IMR-90 (cell line): ENCODE measurements around the gene TCF4. TPM values are rescaled to one million over a fixed set of nuclear protein-coding genes. Genes with fewer than 3 reads are reported as not detected.

Experiments used
- ATAC-seq: fragments of 200-7000 bp; cut with Tn5 transposase; 2 replicates; pipeline ENCODE4 v1.9.1; 2020; ENCODE audit warnings: low read depth, mild to moderate bottlenecking, moderate library complexity
- BruUV-seq: library from RNA; stranded (reverse); fragments of 400-500 nt; replicated peaks from 2 replicates; lab custom pipeline; 2021; lab: Mats Ljungman, UMichigan
- CTCF ChIA-PET: fragments of 300-600 bp; formaldehyde crosslinking; extraction: SDS; loops from one replicate; lab custom pipeline; 2021; ENCODE audit warnings: antibody characterized with exemption; lab: Yijun Ruan, JAX
- POLR2A ChIA-PET: fragments of 300-600 bp; sonication (Branson Sonifier 250); formaldehyde crosslinking; loops from one replicate; lab custom pipeline; 2022; ENCODE audit warnings: antibody characterized with exemption; ENCODE audit not compliant: unreplicated experiment; lab: Charles Lee
- DNase-seq: peaks from one replicate; pipeline ENCODE4 v3.0.0; 2013
- H2AFZ ChIP-seq: replicated peaks from 2 replicates; pipeline ENCODE3; 2013; ENCODE audit warnings: low read length, mild to moderate bottlenecking; ENCODE audit not compliant: poor library complexity
- H2AK5ac ChIP-seq: 2 replicates; pipeline ENCODE4 v1.6.1; 2013; ENCODE audit warnings: low read depth, low read length, inconsistent platforms
- H2AK9ac ChIP-seq: replicated peaks from 2 replicates; pipeline ENCODE3; 2013; ENCODE audit warnings: mild to moderate bottlenecking, low read depth, low read length, moderate library complexity; ENCODE audit not compliant: poor library complexity
- H2BK120ac ChIP-seq: 2 replicates; pipeline ENCODE4 v1.6.1; 2013; ENCODE audit warnings: low read depth, low read length, inconsistent platforms
- H2BK15ac ChIP-seq: 3 replicates; pipeline ENCODE4 v1.6.1; 2013; ENCODE audit warnings: low read depth, low read length, inconsistent platforms
- H2BK20ac ChIP-seq: 2 replicates; pipeline ENCODE4 v1.6.1; 2013; ENCODE audit warnings: low read depth, mild to moderate bottlenecking, inconsistent platforms, low read length, moderate library complexity
- H2BK5ac ChIP-seq: 2 replicates; pipeline ENCODE4 v1.6.1; 2013; ENCODE audit warnings: mild to moderate bottlenecking, low read depth, low read length, inconsistent platforms; ENCODE audit not compliant: poor library complexity, severe bottlenecking
- H3K14ac ChIP-seq: replicated peaks from 2 replicates; pipeline ENCODE4 v1.6.1; 2013; ENCODE audit warnings: low read depth, low read length, inconsistent platforms
- H3K18ac ChIP-seq: 2 replicates; pipeline ENCODE4 v1.6.1; 2013; ENCODE audit warnings: low read depth, low read length, control low read depth
- H3K23ac ChIP-seq: 2 replicates; pipeline ENCODE4 v1.6.1; 2013; ENCODE audit warnings: low read depth, low read length, inconsistent platforms
- H3K27ac ChIP-seq: 2 replicates; pipeline ENCODE4 v1.5.1; 2013; ENCODE audit warnings: mild to moderate bottlenecking, control low read depth, low read length; ENCODE audit not compliant: insufficient read depth
- H3K27me3 ChIP-seq: 2 replicates; pipeline ENCODE4 v1.6.1; 2013; ENCODE audit warnings: low read length; ENCODE audit not compliant: control insufficient read depth, insufficient read depth
- H3K36me3 ChIP-seq: 2 replicates; pipeline ENCODE4 v1.6.1; 2013; ENCODE audit warnings: low read length, mixed read lengths; ENCODE audit not compliant: control insufficient read depth, insufficient read depth
- H3K4ac ChIP-seq: 2 replicates; pipeline ENCODE4 v1.6.1; 2013; ENCODE audit warnings: low read depth, low read length, inconsistent platforms
- H3K4me1 ChIP-seq: 2 replicates; pipeline ENCODE4 v1.6.1; 2013; ENCODE audit warnings: low read length, mixed read lengths; ENCODE audit not compliant: control insufficient read depth, insufficient read depth
- H3K4me2 ChIP-seq: 2 replicates; pipeline ENCODE4 v1.6.1; 2013; ENCODE audit warnings: low read depth, mild to moderate bottlenecking, control low read depth, low read length, moderate library complexity
- H3K4me3 ChIP-seq: 2 replicates; pipeline ENCODE4 v1.5.1; 2013; ENCODE audit warnings: low read depth, mild to moderate bottlenecking, control low read depth, low read length, moderate library complexity; ENCODE audit not compliant: insufficient read depth
- H3K56ac ChIP-seq: 2 replicates; pipeline ENCODE4 v1.6.1; 2013; ENCODE audit warnings: low read length, inconsistent platforms; ENCODE audit not compliant: insufficient read depth; ENCODE audit errors: extremely low read depth
- H3K79me1 ChIP-seq, 2 experiments: 2 replicates each; pipeline ENCODE4 v1.6.1; 2013; ENCODE audit warnings: low read length in 2 of 2, inconsistent platforms in 1 of 2, low read depth in 1 of 2
- H3K9ac ChIP-seq: 2 replicates; pipeline ENCODE4 v1.6.1; 2013; ENCODE audit warnings: low read depth, low read length, control low read depth
- H3K9me1 ChIP-seq: 2 replicates; pipeline ENCODE4 v1.6.1; 2013; ENCODE audit warnings: low read length, inconsistent platforms; ENCODE audit not compliant: insufficient read depth
- H3K9me3 ChIP-seq: 2 replicates; pipeline ENCODE4 v1.6.1; 2013; ENCODE audit warnings: low read length; ENCODE audit not compliant: control insufficient read depth, insufficient read depth
- H4K20me1 ChIP-seq: 2 replicates; pipeline ENCODE4 v1.6.1; 2013; ENCODE audit warnings: low read length, inconsistent platforms; ENCODE audit not compliant: insufficient read depth
- H4K5ac ChIP-seq: 2 replicates; pipeline ENCODE4 v1.6.1; 2013; ENCODE audit warnings: mild to moderate bottlenecking, low read depth, low read length, control low read depth
- H4K8ac ChIP-seq, 2 experiments: 2 replicates each; pipeline ENCODE4 v1.6.1; 2013; ENCODE audit warnings: low read depth in 2 of 2, low read length in 2 of 2, control low read depth in 1 of 2, inconsistent platforms in 1 of 2
- H4K91ac ChIP-seq: 2 replicates; pipeline ENCODE4 v1.6.1; 2013; ENCODE audit warnings: low read depth, low read length, inconsistent platforms; ENCODE audit not compliant: insufficient read depth
- CEBPB ChIP-seq: IDR thresholded peaks from 2 replicates; pipeline ENCODE4 v1.6.1; 2012; ENCODE audit warnings: low read depth, low read length, improper control_type of control experiment
- CHD1 ChIP-seq: IDR thresholded peaks from 2 replicates; pipeline ENCODE4 v1.6.1; 2012; ENCODE audit warnings: low read depth, low read length, improper control_type of control experiment
- MAFK ChIP-seq: IDR thresholded peaks from 2 replicates; pipeline ENCODE4 v1.6.1; 2012; ENCODE audit warnings: low read depth, low read length, improper control_type of control experiment
- MXI1 ChIP-seq: IDR thresholded peaks from 2 replicates; pipeline ENCODE4 v1.6.1; 2012; ENCODE audit warnings: low read depth, mild to moderate bottlenecking, low read length, moderate library complexity, borderline replicate concordance
- NFE2L2 ChIP-seq: fragments of 150-350 bp; IDR thresholded peaks from 2 replicates; pipeline ENCODE4 v1.6.1; 2016; ENCODE audit warnings: low read depth, mild to moderate bottlenecking, low read length
- POLR2A ChIP-seq: IDR thresholded peaks from 2 replicates; pipeline ENCODE4 v1.6.1; 2012; ENCODE audit warnings: mild to moderate bottlenecking, low read depth, low read length
- RCOR1 ChIP-seq: IDR thresholded peaks from 2 replicates; pipeline ENCODE4 v1.6.1; 2012; ENCODE audit warnings: mild to moderate bottlenecking, low read length, improper control_type of control experiment; ENCODE audit not compliant: insufficient replicate concordance
- USF2 ChIP-seq: fragments of 150-350 bp; IDR thresholded peaks from 2 replicates; pipeline ENCODE4 v1.6.1; 2017; ENCODE audit warnings: mild to moderate bottlenecking, antibody characterized with exemption, low read length, low read depth
- WGBS, 2 experiments: methylation state at CpG; one replicate each; pipeline versions ENCODE4 v1.1.5 to v1.1.7; 2013; ENCODE audit warnings: missing lambda C conversion rate in 2 of 2; ENCODE audit not compliant: insufficient read length in 1 of 2; ENCODE audit errors: extremely low coverage in 2 of 2; 5-methylcytosine and 5-hydroxymethylcytosine counted together
- dilution Hi-C: fragments of 300-500 bp; cut with HindIII; formaldehyde crosslinking; loops from one replicate; pipeline ENCODE4 v1.14.3; 2018; ENCODE audit warnings: low sequenced_read_pairs; ENCODE audit not compliant: unreplicated experiment
- in situ Hi-C: fragments of 300-500 bp; cut with MboI; formaldehyde crosslinking; loops from 3 replicates; pipeline ENCODE4 v1.14.3; 2019; ENCODE audit warnings: low sequenced_read_pairs, inconsistent platforms, mixed read lengths
- intact Hi-C: fragments of 100-400 bp; cut with micrococcal nuclease; formaldehyde crosslinking; loops from 2 replicates; pipeline ENCODE4 v1.10.0; 2022
- polyA plus RNA-seq, 3 experiments: library from polyadenylated mRNA; depleted of rRNA; stranded (reverse); fragments of >200 nt; gene quantifications; 2 replicates each; pipeline ENCODE4 v1.2.3, GENCODE V29; 2012; ENCODE audit warnings: low replicate concordance in 1 of 3
- total RNA-seq: library from RNA; depleted of rRNA; stranded (reverse); fragments of >200 nt; gene quantifications from 2 replicates; pipeline ENCODE4 v1.2.3, GENCODE V29; 2012
- TF ChIP-seq, protein P1 (sequence below): conservative IDR thresholded peaks from 2 replicates; pipeline ENCODE4 v1.5.1; 2012; ENCODE audit warnings: mild to moderate bottlenecking, low read depth, low read length, improper control_type of control experiment

The TCF4 gene
- total and polyA plus RNA-seq, 2 of the 4 experiments (the other 2 are of a cell fraction), result 30.0 to 87.1 TPM

DNA sequence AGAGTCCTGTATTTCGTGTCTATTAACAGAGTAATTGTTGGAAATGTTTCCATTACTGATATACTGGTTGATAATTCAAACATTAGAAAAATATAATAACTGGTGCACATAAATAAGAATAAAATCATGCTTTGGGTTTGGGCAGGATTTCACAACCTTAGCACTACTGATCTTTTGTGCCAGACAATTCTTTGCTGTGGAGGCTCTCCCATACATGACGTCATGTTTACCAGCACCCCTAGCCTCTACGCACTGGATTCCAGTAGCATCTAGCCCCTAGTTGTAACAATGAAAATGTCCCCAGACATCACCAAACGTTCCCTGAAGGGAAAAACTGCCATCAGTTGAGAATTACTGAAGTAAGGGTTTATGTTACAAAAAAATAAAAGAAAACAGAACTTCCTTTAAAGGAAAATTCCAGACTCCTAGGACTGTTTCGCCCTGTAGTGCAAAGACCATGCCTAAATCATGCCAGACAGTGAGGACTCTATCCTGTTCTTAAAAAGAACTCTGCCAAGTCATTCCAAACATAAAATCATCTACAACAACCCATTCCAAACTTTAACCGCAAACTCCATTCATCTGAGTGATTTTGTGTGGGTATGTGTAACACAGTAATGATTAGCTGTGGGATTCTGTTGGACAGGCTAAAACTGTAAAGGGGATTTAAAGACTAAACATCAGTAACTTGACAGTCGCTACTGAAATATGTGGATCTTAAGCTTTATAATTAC lies 315.3 kb downstream of the TCF4 start (continued):
- TF ChIP-seq MXI1, result no peak
- TF ChIP-seq POLR2A, result no peak

- ChIA-PET CTCF (no interaction called here), POLR2A (no interaction called here)
- Histone ChIP-seq H2AK9ac (no peak overlapping the region), H2BK120ac (no peak overlapping the region), H3K9me3 (no peaks in the 10 kb centered on the region), H3K4ac (no peak overlapping the region), H2BK5ac (no peak overlapping the region), H3K36me3 (peaks cover 26% of the 10 kb centered on the region), H4K8ac (no peak overlapping the region), H3K4me1 (peaks cover 2% of the 10 kb centered on the region), H3K4me2 (no peak overlapping the region), H3K18ac (no peak overlapping the region), H3K79me1 (peaks cover 31 to 47% of the 10 kb centered on the region in 2 experiments), H2BK15ac (no peak overlapping the region), H3K23ac (no peak overlapping the region), H3K27ac (no peak overlapping the region), H2BK20ac (no peak overlapping the region), H3K56ac (no peak overlapping the region), H2AFZ (no peak overlapping the region), H3K9ac (no peak overlapping the region), H4K5ac (no peak overlapping the region), H4K91ac (no peak overlapping the region), H4K20me1 (no peaks in the 10 kb centered on the region), H3K27me3 (no peaks in the 10 kb centered on the region), H3K14ac (no peak overlapping the region), H2AK5ac (no peak overlapping the region), H3K9me1 (peaks cover 10% of the 10 kb centered on the region), H3K4me3 (no peak overlapping the region)
- BruUV-seq, result no TSS peak
- TF ChIP-seq NFE2L2, result no peak
- TF ChIP-seq CEBPB, result no peak
- TF ChIP-seq MAFK, result no peak
- no peak for TF ChIP-seq RCOR1
- TF ChIP-seq, protein P1, sequence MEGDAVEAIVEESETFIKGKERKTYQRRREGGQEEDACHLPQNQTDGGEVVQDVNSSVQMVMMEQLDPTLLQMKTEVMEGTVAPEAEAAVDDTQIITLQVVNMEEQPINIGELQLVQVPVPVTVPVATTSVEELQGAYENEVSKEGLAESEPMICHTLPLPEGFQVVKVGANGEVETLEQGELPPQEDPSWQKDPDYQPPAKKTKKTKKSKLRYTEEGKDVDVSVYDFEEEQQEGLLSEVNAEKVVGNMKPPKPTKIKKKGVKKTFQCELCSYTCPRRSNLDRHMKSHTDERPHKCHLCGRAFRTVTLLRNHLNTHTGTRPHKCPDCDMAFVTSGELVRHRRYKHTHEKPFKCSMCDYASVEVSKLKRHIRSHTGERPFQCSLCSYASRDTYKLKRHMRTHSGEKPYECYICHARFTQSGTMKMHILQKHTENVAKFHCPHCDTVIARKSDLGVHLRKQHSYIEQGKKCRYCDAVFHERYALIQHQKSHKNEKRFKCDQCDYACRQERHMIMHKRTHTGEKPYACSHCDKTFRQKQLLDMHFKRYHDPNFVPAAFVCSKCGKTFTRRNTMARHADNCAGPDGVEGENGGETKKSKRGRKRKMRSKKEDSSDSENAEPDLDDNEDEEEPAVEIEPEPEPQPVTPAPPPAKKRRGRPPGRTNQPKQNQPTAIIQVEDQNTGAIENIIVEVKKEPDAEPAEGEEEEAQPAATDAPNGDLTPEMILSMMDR, result no peak
- no peak for TF ChIP-seq USF2
- TF ChIP-seq CHD1, result no peak
- dilution Hi-C loops, result no loop called here
- WGBS, 2 experiments, result 100% methylated on average over 1 of the region's 5 CpGs; no CpG with 5 or more reads in 1 of the 2 experiments
- DNase-seq (no peak), ATAC-seq (no peak)
- intact Hi-C loops, result no loop called here
- in situ Hi-C loops, result no loop called here
Observed at GRCh38 chr18:55269622-55270021, 318.4 kb downstream of the TCF4 start.
